Bone marrow (tissue), 2 donors: ENCODE measurements around the gene TFPT.
A peak's percentile ranks its signal among the peaks of the same experiment; 100 is the strongest.

ENCODE experiments used
- DNase-seq, 2 donors: peaks; one replicate each; lab custom pipeline; 2025; lab: John Stamatoyannopoulos, UW

Gene TFPT

GRCh38 chr19:54115109-54116063, at the start of gene TFPT, which contains the start of gene PRPF31:
TFPT (minus strand) TSS chr19:54115657; CDS start chr19:54115269, 388 bp downstream.
PRPF31 (plus strand) TSS chr19:54115754; CDS start chr19:54118279, 2,525 bp downstream.
- DNase-seq = peak; percentile 94 to 96

- no peak for DNase-seq
Measured at GRCh38 chr19:54165222-54165621, 49.8 kb upstream of the TFPT start.

GRCh38 chr19:54164369-54165068, 49.1 kb upstream of the TFPT start:
- peak in 1 of 2 donors; percentile 11 for DNase-seq

- DNase-seq = no peak
Measured at GRCh38 chr19:54162884-54163283, 47.4 kb upstream of the TFPT start.

GRCh38 chr19:54162241-54162805, 46.9 kb upstream of the TFPT start:
- DNase-seq = peak; percentile 83 to 85

- DNase-seq = no peak
Measured at GRCh38 chr19:54160854-54161253, 45.4 kb upstream of the TFPT start.

GRCh38 chr19:54160182-54160811, 44.8 kb upstream of the TFPT start:
- DNase-seq = no peak

GRCh38 chr19:54159352-54160181, 44.1 kb upstream of the TFPT start, which contains the start of gene LENG1:
LENG1 (minus strand) TSS chr19:54159721; CDS start chr19:54159695, 26 bp downstream.
- DNase-seq = peak; percentile 89 to 100

- DNase-seq = no peak
Measured at GRCh38 chr19:54158812-54159351, 43.4 kb upstream of the TFPT start.

GRCh38 chr19:54156953-54157352, 41.5 kb upstream of the TFPT start:
- no peak for DNase-seq

GRCh38 chr19:54156490-54156889, 41.0 kb upstream of the TFPT start:
- DNase-seq = no peak

GRCh38 chr19:54155694-54156093, 40.2 kb upstream of the TFPT start:
- no peak for DNase-seq

- DNase-seq = no peak
Measured at GRCh38 chr19:54154603-54155345, 39.3 kb upstream of the TFPT start.

- DNase-seq = no peak
Measured at GRCh38 chr19:54153731-54154326, 38.4 kb upstream of the TFPT start.

GRCh38 chr19:54152878-54153524, 37.5 kb upstream of the TFPT start:
- no peak for DNase-seq

- DNase-seq = no peak
Measured at GRCh38 chr19:54152267-54152666, 36.8 kb upstream of the TFPT start.

GRCh38 chr19:54151362-54152035, 36.0 kb upstream of the TFPT start:
- DNase-seq = no peak

- DNase-seq = no peak
Measured at GRCh38 chr19:54149021-54149812, 33.8 kb upstream of the TFPT start.
